HG03354 (cell line): ENCODE results near the gene PHF14.
"Not testable (repeated sequence)": the region's sequence is repeated elsewhere in the genome, so short reads cannot be mapped to it uniquely, and the experiment has no call there.

ENCODE experiments used
- ATAC-seq: cut with Tn5 transposase; IDR thresholded peaks from one replicate; pipeline ENCODE4 v1.9.1; 2021; ENCODE audit warnings: mild to moderate bottlenecking; ENCODE audit not compliant: unreplicated experiment, poor library complexity, severe bottlenecking

The PHF14 gene, protein sequence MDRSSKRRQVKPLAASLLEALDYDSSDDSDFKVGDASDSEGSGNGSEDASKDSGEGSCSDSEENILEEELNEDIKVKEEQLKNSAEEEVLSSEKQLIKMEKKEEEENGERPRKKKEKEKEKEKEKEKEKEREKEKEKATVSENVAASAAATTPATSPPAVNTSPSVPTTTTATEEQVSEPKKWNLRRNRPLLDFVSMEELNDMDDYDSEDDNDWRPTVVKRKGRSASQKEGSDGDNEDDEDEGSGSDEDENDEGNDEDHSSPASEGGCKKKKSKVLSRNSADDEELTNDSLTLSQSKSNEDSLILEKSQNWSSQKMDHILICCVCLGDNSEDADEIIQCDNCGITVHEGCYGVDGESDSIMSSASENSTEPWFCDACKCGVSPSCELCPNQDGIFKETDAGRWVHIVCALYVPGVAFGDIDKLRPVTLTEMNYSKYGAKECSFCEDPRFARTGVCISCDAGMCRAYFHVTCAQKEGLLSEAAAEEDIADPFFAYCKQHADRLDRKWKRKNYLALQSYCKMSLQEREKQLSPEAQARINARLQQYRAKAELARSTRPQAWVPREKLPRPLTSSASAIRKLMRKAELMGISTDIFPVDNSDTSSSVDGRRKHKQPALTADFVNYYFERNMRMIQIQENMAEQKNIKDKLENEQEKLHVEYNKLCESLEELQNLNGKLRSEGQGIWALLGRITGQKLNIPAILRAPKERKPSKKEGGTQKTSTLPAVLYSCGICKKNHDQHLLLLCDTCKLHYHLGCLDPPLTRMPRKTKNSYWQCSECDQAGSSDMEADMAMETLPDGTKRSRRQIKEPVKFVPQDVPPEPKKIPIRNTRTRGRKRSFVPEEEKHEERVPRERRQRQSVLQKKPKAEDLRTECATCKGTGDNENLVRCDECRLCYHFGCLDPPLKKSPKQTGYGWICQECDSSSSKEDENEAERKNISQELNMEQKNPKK

DNA sequence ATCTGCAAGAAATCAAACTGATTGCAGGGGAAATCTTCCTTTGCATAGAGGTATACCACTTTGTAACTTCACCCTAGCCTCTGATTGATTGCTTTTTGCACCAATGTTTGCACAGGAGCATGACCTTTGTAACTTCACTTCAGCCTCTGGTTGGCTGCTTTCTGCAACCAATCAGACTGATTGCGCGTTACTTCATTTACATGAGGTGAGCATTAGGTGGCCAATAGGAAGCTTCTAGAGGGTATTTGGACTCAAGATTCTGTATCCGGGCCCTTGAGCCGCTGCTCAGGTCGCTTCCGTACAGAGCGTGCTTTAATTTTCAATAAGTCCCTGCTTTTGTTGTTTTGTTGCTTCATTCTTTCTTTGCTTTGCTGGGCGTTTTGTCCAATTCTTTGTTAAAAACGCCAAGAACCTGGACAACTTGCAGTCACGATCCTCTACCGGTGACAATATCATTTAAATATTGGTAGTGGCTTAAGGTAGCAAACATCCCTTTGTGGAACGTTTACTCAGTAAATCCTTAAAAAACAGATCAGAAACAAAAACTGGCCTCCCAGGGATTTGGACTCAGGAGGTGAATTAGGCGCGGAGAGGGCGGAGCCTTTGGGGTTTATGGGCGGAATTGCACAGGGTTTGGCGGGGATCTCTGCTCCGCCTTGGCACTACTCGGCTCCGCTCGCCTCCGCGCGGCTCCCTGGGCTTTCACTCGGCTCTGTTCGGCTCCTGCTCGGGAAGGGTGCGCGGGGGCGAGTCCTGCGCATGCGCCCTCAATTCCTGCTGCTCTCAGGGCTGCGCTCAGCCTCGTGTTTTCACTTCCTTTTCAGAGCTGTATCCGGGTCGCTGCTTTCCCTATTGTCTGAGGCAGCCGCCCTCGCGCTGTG, at the start of gene PHF14:
TSS of gene PHF14 (plus strand) at position 812 of the 881 bp plus-strand sequence. CDS start 452 bp downstream, outside the sequence.
- peak; percentile 97 for ATAC-seq

DNA sequence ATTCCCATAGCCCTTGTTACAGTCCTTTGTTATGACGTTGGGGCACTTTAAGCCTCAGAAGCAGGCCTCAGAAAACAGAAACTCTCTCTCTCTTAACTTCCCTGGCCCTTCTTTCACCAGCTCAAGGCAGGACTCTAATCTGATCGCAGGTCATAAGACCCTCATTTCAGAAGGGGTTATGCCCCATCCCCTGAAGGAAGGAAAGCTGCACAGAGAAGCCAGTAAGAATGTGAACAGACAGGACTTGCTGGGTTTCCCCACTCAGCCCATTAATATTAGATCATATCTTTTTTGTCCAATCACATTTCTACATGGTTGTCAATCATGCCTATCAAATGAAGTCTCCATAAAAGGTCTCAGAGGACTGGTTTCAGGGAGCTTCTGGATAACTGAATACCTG, 49.3 kb upstream of the PHF14 start:
- no peak for ATAC-seq

DNA sequence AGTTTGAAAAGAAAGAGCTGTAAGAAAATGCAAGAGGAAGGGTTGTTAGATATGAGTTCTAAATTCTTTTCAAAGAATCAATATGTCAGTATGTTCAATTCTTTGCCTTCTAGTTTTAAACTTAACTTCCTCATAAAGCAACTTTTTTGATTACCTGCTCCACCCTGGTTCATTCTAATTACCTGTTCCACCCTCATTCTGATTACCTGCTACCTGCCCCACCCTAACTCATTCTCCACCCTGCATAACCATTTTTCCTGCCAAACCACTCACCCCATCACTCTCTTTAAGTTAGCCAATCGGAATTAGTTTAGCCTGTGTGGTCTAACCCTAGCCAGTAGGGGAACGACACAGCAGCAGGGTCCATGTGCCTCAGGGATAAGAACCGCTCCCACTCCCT, 45.5 kb upstream of the PHF14 start:
- not testable (repeated sequence) for ATAC-seq

DNA sequence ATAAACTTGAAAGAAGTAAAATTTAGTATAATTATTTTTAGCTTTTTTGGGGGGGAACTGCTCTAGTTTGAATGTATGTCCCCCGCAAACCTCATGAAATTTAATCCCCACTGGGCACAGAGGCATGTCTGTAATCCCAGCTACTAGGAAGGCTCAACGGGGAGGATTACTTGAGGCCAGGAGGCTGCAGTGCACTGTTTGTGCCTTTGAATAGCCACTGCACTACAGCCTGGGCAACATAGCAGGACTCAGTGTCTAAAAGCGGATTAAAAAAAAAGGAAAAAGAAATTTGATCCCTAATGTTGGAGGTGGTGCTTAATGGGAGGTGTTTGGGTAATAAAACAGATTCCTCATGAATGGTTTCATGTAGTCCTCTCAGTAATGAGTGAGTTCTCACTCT, 43.1 kb upstream of the PHF14 start:
- no peak for ATAC-seq

DNA sequence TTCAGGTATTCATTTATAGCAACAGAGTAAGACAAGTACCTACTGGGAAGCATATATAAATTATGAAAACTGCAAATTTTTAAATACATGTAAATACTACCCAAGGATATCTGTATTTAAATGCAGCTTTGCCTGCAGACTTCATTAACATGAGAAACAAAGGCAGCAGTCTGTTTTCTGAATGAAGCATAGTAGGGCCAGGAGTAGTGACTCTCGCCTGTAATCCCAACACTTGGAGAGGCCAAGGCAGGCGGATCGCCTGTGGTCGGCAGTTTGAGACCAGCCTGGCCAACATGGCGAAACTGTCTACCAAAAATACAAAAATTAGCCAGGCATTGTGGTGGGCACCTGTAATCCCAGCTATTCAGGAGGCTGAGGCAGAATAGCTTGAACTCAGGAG, 42.5 kb upstream of the PHF14 start:
- no peak for ATAC-seq

DNA sequence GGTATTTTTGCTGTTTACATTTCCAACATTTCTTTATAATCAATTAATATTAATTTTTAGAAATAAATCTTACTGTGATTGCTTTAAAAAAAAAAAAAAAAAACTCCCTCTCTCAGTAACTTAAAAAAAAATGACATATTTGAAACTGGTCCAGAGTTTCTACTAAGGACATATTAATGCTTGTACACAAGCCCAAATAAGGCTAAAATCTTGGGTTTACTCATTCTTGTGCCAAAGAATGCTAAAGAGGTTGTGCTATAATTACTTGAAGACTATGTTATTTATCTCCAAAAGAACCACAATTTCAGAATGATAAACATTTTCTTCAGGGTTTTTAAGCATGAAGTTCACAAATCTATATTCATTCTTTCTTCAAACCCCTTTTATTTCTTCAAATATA, 39.4 kb upstream of the PHF14 start:
- ATAC-seq: no peak

DNA sequence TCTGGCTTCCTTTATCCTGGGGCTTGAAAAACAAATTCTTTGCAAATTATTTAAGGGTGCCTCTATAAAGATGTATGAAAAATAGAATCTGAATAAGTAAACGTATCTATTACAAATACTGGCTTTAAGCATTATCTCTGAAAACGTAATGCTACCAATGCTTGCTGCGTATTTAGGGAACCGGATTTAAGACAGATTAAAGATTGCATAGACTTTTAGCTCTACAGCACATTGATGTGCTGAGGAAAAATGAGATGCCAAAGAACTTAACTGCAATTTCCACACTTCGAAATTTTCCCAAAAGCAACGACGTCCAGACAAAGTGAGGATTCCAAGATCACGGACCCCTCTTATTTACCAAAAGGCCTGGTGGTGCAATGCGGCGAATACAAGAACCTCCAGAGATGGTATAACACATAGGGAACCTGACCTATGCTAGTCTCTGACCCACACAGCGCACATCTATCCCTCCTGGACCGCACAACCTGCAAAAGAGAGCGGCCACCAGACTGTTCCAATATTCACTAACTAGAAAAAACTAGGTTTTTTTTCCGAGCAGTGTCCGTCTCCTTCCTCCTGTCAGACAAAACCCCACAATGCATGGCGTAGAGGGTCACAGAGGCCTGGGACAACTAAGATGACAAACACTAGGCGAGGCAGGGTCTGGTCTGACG, 34.3 kb upstream of the PHF14 start:
- ATAC-seq: peak; percentile 25

DNA sequence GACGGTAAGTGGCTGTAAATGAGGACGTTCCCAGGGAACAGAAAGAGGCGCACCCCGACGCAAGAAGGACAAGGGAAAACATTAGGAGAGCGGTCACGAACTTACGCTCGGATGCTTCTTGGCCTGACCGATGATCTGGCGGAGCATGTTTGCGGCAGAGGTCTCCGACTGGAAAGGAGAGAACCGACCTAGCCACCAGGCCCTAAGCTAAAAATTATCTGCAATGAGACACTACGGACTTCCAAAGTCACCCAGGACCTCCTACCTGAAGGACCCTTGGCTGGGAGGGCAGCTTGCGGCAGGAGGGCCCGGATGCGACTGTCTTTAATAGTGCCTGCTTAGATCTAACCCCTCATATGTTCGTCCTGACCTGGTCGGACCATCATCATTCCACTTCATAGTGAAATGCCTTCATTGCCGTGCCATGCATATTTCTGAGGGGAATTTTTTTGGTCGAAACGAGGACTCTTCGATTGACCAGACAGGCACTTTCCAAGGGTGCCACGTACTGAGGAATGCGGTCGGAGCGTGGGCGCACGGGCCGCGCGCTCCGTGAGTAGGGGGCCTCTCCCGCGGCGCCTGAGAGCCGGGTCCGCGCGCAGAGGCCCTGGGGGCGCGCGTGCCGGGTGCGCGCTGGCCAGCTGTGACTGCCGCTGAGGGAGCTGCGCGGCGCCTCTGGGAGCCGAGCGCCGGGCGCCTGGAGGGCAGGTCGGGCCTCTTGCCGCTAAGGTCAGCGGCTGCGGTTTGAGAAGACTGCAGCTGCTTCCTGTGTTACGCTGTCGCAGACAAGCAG, 33.6 kb upstream of the PHF14 start:
- peak; percentile 91 for ATAC-seq

DNA sequence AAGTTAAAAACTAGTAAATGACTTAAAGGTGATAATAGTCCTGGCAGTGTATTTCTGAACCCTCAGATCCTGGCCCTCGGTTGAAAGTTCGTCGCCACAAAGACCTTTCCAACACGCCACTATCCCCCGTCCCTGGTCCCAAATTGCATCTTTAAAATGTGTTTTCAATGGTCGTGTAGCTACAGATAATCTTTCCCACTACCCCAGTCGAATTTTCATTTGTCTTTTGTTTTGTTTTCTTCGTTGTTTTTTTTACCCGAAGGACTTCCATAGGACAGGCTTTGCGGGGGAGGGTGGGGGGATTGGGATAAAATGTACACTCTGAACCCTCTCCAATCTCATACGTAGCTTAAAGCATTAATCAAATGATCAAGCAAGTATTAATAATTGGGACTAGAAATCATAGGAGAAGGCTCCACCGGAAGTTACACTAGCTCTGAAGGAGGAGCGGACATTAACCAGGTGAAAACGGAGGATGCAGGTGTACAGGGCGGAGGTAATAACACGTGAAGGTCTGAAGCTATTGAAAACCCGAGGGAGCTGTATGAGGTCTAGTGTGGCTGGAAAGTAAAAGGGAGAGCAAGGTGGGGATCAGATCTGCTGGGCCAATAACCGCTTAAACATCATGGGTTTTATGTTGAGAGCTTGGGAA, 32.8 kb upstream of the PHF14 start:
- no peak for ATAC-seq

DNA sequence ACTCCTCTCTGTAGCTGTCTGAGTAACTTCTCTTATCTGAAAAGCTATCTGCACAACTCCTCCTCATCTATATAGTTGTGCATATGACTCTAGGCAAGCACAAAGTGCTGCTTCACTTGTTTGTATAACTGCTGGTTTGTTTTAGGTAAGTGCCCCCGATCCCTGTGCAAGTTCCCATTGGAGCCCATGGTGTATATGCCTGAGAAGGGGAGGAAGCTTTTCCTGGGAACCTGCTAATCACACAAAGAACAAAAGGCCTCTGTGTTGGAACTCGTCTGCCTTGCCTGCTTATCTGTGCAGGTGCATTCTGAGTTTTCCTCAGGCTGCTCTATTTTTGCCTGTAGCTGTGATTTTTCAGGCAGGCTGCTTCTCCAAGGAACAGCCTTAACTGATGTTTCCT, 23.2 kb upstream of the PHF14 start:
- ATAC-seq: no peak

DNA sequence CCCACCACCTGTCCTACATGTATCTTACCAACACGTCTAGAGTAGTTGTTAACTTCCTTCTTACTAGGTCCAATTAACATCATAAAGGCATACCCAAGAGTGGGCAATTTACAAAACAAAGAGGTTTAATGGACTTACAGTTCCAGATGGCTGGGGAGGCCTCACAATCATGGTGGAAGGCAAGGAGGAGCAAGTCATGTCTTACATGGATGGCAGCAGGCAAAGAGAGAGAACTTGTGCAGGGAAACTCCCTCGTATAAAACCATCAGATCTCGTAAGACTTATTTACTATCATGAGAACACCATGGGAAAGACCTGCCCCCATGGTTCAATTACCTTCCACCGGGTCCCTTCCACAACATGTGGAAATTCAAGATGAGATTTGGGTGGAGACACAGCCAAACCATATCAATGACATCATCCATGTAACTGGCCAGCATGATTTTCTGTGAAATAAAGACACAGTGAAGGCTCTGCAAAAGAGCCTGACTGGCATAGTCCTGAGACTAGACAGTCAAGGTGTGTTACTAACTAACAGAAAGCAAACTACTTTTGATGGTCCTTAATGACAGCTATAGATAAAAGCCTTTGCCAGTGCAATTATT, 22.6 kb upstream of the PHF14 start:
- not testable (repeated sequence) for ATAC-seq

DNA sequence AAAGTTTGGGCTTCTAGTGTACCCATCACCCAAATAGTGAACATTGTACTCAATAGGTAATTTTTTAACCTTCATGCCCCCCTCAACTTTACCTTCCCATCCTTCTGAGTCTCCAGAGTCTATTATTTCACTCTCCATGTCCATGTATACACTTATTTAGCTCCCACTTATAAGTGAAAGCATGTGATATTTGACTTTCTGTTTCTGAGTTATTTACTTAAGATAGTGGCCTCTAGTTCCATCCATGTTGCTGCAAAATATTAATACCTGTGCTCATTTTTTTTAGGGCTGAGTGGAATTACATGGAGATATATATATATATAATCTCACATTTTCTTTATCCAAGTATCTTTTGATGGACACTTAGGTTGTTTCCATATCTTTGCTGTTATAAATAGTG, 21.1 kb upstream of the PHF14 start:
- ATAC-seq: no peak

DNA sequence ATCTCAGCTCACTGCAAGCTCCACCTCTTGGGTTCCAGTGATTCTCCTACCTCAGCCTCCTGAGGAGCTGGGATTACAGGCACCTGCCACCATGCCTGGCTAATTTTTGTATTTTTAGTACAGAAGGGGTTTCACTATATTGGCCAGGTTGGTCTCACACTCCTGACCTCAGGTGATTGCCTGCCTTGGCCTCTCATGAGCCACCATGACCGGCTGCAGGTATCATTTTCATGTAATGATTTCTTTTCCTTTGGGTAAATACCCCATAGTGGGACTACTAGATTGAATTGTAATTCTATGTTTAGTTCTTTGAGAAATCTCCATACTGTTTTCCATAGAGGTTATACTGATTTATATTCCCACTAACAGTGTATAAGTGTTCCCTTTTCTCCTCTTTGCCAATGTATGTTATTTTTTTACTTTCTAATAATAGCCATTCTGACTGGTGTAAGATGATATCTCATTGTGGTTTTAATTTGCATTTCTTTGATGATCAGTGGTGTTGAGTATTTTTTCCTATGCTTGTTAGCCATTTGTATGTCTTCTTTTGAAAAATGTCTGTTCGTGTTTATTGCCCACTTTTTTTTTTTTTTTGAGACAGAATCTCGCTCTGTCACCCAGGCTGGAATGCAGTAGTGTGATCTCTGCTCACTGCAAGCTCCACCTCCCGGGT, 20.5 kb upstream of the PHF14 start:
- peak; percentile 47 for ATAC-seq

DNA sequence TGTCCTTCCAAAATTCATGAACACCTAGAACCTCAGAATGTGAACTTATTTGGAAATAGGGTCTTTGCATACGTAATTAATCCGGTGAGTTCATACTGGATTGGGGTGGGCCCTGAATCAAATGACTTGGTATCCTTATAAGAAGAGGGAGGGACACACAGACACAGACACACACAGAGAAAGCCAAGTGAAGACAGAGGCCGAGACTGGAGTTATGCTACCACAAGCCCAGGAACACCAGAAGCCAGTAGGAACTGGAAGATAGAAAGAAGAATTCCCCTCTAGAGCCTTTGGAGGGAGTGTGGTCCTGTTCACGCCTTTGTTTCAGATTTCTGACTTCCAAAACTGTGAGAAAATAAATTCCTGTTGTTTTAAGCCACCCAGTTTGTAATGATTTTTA, 17.1 kb upstream of the PHF14 start:
- ATAC-seq: no peak

DNA sequence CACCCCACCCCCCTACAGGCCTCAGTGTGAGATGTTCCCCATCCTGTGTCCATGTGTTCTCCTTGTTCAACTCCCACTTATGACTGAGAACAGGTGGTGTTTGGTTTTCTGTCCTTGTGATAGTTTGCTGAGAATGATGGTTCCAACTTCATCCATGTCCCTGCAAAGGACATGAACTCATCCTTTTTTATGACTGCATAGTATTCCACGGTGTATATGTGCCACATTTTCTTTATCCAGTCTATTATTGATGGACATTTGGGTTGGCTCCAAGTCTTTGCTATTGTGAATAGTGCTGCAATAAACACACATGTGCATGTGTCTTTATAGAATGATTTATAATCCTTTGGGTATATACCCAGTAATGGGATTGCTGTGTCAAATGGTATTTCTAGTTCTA, 13.4 kb upstream of the PHF14 start:
- not testable (repeated sequence) for ATAC-seq

DNA sequence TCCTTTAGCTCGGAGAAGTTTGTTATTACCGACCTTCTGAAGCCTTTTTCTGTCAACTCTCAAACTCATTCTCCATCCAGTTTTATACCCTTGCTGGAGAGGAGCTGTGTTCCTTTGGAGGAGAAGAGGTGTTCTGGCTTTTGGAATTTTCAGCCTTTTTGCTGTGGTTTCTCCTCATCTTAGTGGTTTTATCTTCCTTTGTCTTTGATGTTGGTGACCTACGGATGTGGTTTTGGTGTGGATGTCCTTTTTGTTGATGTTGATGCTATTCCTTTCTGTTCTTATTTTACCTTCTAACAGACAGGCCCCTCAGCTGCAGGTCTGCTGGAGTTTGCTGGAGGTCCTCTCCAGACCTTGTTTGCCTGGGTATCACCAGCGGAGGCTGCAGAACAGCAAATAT, 8.7 kb upstream of the PHF14 start:
- not testable (repeated sequence) for ATAC-seq

DNA sequence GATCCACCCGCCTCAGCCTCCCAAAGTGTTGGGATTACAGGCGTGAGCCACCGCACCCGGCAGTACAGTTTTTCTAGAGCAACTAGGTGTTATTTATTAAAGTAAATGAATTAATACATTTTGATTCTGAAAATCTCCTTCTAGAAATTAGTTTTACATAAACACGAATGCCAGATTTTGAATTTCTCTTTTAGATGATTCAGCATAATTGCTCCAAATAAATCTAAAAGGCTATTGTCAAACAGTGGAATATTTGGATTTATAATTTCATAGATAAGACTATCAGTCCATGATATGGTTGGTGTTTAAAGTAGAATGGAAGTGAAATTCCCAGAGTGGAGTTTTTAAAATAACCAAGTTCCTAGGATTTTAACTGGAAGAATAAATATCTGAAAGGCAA, 1.5 kb upstream of the PHF14 start:
- no peak for ATAC-seq
